PC-3 (cell line): ENCODE data around the gene NDUFB5.

Source experiments
- EZH2 ChIP-seq: fragments of 300-600 bp; sonication (generic); IDR thresholded peaks from one replicate; pipeline ENCODE4 v1.6.1; 2017; ENCODE audit warnings: antibody characterized with exemption, mild to moderate bottlenecking, low read length; ENCODE audit not compliant: unreplicated experiment
- TF ChIP-seq, protein P1 (sequence below): fragments of 300-600 bp; sonication (generic); conservative IDR thresholded peaks from 2 replicates; pipeline ENCODE4 v1.5.1; 2017; ENCODE audit warnings: antibody characterized with exemption, low read depth, mild to moderate bottlenecking, low read length

DNA sequence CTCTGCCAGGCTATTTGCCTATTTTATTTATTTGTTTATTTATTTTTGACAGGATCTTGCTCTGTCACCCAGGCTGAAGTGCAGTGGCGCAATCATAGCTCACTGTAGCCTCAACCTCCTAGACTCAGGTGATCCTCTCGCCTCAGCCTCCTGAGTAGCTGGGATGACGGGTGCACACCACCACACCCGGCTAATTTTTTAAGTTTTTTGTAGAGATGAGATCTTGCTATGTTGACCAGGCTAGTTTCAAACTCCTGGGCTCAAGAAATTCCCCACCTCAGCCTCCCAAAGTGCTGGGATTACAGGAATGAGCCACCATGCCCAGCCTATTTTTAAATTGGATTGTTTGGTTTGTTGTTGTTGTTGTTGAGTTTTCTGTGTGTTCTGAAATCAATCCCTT, 5.5 kb downstream of the NDUFB5 start:
- TF ChIP-seq, protein P1, sequence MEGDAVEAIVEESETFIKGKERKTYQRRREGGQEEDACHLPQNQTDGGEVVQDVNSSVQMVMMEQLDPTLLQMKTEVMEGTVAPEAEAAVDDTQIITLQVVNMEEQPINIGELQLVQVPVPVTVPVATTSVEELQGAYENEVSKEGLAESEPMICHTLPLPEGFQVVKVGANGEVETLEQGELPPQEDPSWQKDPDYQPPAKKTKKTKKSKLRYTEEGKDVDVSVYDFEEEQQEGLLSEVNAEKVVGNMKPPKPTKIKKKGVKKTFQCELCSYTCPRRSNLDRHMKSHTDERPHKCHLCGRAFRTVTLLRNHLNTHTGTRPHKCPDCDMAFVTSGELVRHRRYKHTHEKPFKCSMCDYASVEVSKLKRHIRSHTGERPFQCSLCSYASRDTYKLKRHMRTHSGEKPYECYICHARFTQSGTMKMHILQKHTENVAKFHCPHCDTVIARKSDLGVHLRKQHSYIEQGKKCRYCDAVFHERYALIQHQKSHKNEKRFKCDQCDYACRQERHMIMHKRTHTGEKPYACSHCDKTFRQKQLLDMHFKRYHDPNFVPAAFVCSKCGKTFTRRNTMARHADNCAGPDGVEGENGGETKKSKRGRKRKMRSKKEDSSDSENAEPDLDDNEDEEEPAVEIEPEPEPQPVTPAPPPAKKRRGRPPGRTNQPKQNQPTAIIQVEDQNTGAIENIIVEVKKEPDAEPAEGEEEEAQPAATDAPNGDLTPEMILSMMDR: no peak
- TF ChIP-seq EZH2: no peak
